Naive thymus-derived CD8-positive, alpha-beta T cell (primary cell): ENCODE measurements around the gene CLN3. TPM values are rescaled to one million over a fixed set of nuclear protein-coding genes. Genes with fewer than 3 reads are reported as not detected.
"Not testable (repeated sequence)": the region's sequence is repeated elsewhere in the genome, so short reads cannot be mapped to it uniquely, and the experiment has no call there.

Experiments used
- ATAC-seq, 2 donors: fragments of 150-1000 bp; cut with Tn5 transposase in 1 of 2; sonication (Bioruptor Pico), chemical (Tn5 transposase) in 1 of 2; 1 replicate in 1 of 2; 2 replicates in 1 of 2; pipeline ENCODE4 v1.10.0; 2021; ENCODE audit warnings: mild to moderate bottlenecking in 2 of 2, moderate library complexity in 2 of 2
- POLR2A ChIA-PET: fragments of 350-600 bp; sonication (Branson Sonifier 250); formaldehyde crosslinking; loops from one replicate; lab custom pipeline; 2021; ENCODE audit warnings: antibody characterized with exemption; lab: Charles Lee
- DNase-seq, 10 donors: peaks; one replicate each; pipeline versions ENCODE4 v3.0.0 to v3.0.0-alpha.2; 2020 to 2022
- H3K27ac Mint-ChIP-seq, 10 donors: one replicate each; pipeline ENCODE4 v1.8.0; 2020 to 2022; ENCODE audit warnings: mild to moderate bottlenecking in 10 of 10, mixed read lengths in 10 of 10, moderate library complexity in 4 of 10, inconsistent platforms in 1 of 10
- H3K27me3 Mint-ChIP-seq, 5 donors: one replicate each; pipeline ENCODE4 v1.8.0; 2021 to 2022; ENCODE audit warnings: mixed read lengths in 5 of 5
- H3K36me3 Mint-ChIP-seq, 3 donors: one replicate each; pipeline ENCODE4 v1.8.0; 2020 to 2022; ENCODE audit warnings: mixed read lengths in 3 of 3, mild to moderate bottlenecking in 2 of 3, inconsistent platforms in 1 of 3
- H3K4me1 Mint-ChIP-seq, 4 donors: one replicate each; pipeline ENCODE4 v1.8.0; 2021 to 2022; ENCODE audit warnings: mixed read lengths in 4 of 4
- H3K4me3 Mint-ChIP-seq, 10 donors: one replicate each; pipeline ENCODE4 v1.8.0; 2020 to 2022; ENCODE audit warnings: mild to moderate bottlenecking in 10 of 10, mixed read lengths in 10 of 10, moderate library complexity in 6 of 10, inconsistent platforms in 1 of 10
- H3K9me3 Mint-ChIP-seq, 9 donors: one replicate each; pipeline ENCODE4 v1.8.0; 2020 to 2022; ENCODE audit warnings: mixed read lengths in 9 of 9, mild to moderate bottlenecking in 3 of 9, inconsistent platforms in 1 of 9, moderate library complexity in 1 of 9
- polyA plus RNA-seq, 3 donors: library from polyadenylated mRNA; unstranded; fragments of 300-500 nt; fragmentation: Illumina TruSeq; gene quantifications; one replicate each; pipeline ENCODE4 v1.2.3, GENCODE V29; 2021
- total RNA-seq, 8 experiments: library from RNA in 2 of 8; stranded (reverse) in 2 of 8; gene quantifications; one replicate each; pipeline ENCODE4 v1.2.3 and lab custom pipeline; 2021 to 2026

CLN3 gene
- total and polyA plus RNA-seq, 5 experiments from 2014 or later, result 16.2 to 79.6 (median 27.2) TPM

- Mint-ChIP-seq H3K4me3 (no peak overlapping the region), H3K9me3 (no peaks in the 10 kb centered on the region), H3K4me1 (peaks cover 0 to 4% (median 3%) of the 10 kb centered on the region in 4 donors), H3K27me3 (no peaks in the 10 kb centered on the region), H3K36me3 (peaks cover 0 to 87% (median 5%) of the 10 kb centered on the region in 3 donors), H3K27ac (peak overlapping the region in 2 of 10 donors; percentile 24 to 68)
- peak in 1 of 10 donors; percentile 44 for DNase-seq
- POLR2A ChIA-PET, result interaction anchor here (0.7 kb wide), 1 partner anchor 15 kb away, joined by 5 read pairs; no protein-coding TSS in a partner anchor
- ATAC-seq, result no peak
Observed at GRCh38 chr16:28478506-28479180, 13.2 kb downstream of the CLN3 start.

DNA sequence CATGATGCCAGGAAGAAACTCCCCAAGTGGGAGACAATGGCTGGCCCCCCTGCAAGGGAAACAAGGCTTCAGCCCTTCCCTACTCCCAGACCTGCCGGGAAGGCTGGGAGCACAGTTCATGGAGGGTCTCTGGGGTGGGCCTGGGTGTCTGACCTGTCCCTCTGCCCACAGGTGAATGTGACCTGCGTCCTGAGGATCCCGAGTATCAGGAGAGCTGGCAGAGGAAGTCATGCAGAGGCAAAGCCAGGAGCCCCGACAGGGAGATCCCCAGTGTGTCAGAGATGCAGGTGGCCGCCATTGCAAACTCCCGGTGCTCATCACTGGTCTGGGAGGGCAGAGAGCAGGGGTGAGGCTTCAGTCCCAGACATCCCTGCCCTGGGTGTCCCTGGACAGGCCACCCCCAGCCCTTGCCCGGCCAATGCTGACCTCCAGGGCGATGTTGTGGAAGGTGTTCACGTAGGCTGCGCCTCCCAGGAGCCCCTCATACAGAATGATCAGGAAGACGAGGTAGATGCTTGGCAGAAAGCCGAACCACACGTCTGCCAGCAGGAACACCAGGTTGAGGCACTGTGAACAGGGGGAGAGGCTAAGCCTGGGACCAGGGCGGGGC, 14.5 kb downstream of the CLN3 start:
- Mint-ChIP-seq H3K4me1 (peaks cover 0 to 8% (median 4%) of the 10 kb centered on the region in 4 donors), H3K36me3 (peaks cover 0 to 82% (median 7%) of the 10 kb centered on the region in 3 donors), H3K27me3 (no peaks in the 10 kb centered on the region), H3K27ac (peak overlapping the region in 5 of 10 donors; percentile 40 to 93 (median 58)), H3K9me3 (no peaks in the 10 kb centered on the region), H3K4me3 (no peak overlapping the region)
- DNase-seq (peak in 1 of 10 donors; percentile 57), ATAC-seq (no peak)
- POLR2A ChIA-PET, result no interaction called here

GRCh38 chr16:28475221-28475620, 16.7 kb downstream of the CLN3 start:
- no peaks in the 10 kb centered on the region for H3K9me3 Mint-ChIP-seq
- POLR2A ChIA-PET, result interaction anchor here (0.6 to 1.3 kb wide), 2 partner anchors 13 to 335 kb away, joined by 3 read pairs; no protein-coding TSS in a partner anchor
- H3K4me1 Mint-ChIP-seq, result peaks cover 0 to 8% (median 4%) of the 10 kb centered on the region in 4 donors
- no peaks in the 10 kb centered on the region for H3K27me3 Mint-ChIP-seq
- no peak overlapping the region for H3K4me3 Mint-ChIP-seq
- ATAC-seq (no peak), DNase-seq (no peak)
- H3K27ac Mint-ChIP-seq, result peak overlapping the region in 9 of 10 donors; percentile 20 to 76 (median 58)
- H3K36me3 Mint-ChIP-seq, result peaks cover 0 to 67% (median 7%) of the 10 kb centered on the region in 3 donors

- Mint-ChIP-seq H3K36me3 (peaks cover 0 to 53% (median 3%) of the 10 kb centered on the region in 3 donors), H3K9me3 (no peaks in the 10 kb centered on the region), H3K4me1 (peaks cover 0 to 8% (median 4%) of the 10 kb centered on the region in 4 donors), H3K27me3 (no peaks in the 10 kb centered on the region), H3K27ac (peak overlapping the region in 9 of 10 donors; percentile 9 to 88 (median 71)), H3K4me3 (no peak overlapping the region)
- POLR2A ChIA-PET, result interaction anchor here (1.3 kb wide), 1 partner anchor 15 kb away, joined by 3 read pairs; no protein-coding TSS in a partner anchor
- no peak for ATAC-seq
- peak in 1 of 10 donors; percentile 21 for DNase-seq
Observed at GRCh38 chr16:28473714-28474265, 18.1 kb downstream of the CLN3 start.

DNA sequence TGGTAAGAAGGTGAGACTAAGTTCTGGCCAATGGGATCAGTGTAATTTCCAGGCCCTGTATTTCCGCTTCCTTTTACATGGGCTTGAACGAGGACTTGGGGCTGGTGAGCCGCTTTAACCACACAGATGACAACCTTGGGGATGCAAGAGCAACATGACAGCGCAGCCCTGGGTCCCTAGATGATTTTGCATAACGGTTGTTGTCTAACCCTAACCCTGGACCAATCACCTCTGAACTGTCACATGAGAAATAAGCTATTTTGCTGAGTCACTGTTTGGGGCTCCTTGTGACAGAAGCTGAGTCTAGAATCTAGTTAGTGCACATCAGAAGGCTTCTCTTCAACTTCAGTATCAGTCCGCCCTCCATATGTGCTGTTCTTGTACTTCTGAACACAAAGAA, 44.8 kb downstream of the CLN3 start:
- POLR2A ChIA-PET, H3K27ac Mint-ChIP-seq, H3K36me3 Mint-ChIP-seq, DNase-seq, H3K4me1 Mint-ChIP-seq, H3K9me3 Mint-ChIP-seq, H3K27me3 Mint-ChIP-seq, ATAC-seq, H3K4me3 Mint-ChIP-seq: not testable (repeated sequence)

DNA sequence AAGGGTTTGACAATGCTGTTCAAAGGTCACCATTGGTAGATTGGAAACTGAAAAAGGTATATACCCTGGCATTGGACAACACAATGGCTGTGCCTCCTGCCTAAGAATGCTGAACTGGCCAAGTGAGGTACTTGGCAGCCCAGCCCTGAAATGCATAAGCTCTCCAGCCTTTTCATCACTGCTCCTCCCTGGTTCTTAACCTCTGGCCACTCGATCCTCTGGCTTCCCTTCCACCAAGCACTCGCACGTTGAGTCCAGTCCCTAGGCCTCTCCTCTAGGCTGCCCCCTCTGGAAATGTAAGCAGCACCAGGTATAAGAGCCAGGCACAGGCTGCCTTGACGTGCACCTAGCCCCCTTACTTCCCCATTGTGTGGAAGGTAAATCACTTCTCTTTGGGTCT, 45.5 kb downstream of the CLN3 start:
- H3K4me1 Mint-ChIP-seq, H3K9me3 Mint-ChIP-seq, H3K27me3 Mint-ChIP-seq, DNase-seq, ATAC-seq, H3K27ac Mint-ChIP-seq, H3K4me3 Mint-ChIP-seq, H3K36me3 Mint-ChIP-seq, POLR2A ChIA-PET: not testable (repeated sequence)

GRCh38 chr16:28443943-28444342, 47.9 kb downstream of the CLN3 start:
- POLR2A ChIA-PET, ATAC-seq, H3K4me1 Mint-ChIP-seq, H3K4me3 Mint-ChIP-seq, H3K27me3 Mint-ChIP-seq, H3K36me3 Mint-ChIP-seq, H3K27ac Mint-ChIP-seq, H3K9me3 Mint-ChIP-seq, DNase-seq: not testable (repeated sequence)

DNA sequence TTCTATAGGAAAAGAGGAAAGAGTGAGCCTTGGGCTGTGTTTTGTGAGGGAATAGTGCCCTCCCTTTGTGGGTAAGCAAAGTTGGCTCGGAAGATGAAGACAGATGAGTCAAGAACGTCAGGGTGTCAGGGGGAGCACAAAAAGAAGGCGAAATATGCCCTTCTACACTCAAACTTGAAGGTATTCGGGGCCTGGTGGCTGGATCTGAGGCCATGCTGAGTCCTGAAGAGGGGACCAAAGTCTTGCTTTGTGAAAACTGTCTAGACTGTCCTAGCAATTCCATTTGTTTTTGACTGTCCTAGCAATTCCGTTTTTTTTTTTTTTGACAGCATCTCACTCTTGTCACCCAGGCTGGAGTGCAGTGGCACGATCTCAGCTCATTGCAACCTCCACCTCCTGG, 53.0 kb downstream of the CLN3 start:
- H3K4me3 Mint-ChIP-seq, H3K9me3 Mint-ChIP-seq, ATAC-seq, H3K27me3 Mint-ChIP-seq, H3K36me3 Mint-ChIP-seq, H3K27ac Mint-ChIP-seq, DNase-seq, POLR2A ChIA-PET, H3K4me1 Mint-ChIP-seq: not testable (repeated sequence)

- H3K27me3 Mint-ChIP-seq, H3K4me3 Mint-ChIP-seq, POLR2A ChIA-PET, ATAC-seq, H3K4me1 Mint-ChIP-seq, H3K9me3 Mint-ChIP-seq, H3K36me3 Mint-ChIP-seq, H3K27ac Mint-ChIP-seq: not testable (repeated sequence)
- peak in 1 of 10 donors; percentile 16 for DNase-seq
Observed at GRCh38 chr16:28435340-28435739, 56.5 kb downstream of the CLN3 start.

Other genes starting within 250 kb of the CLN3 start
- 10 to 100 TPM; 20.6 to 21.3 TPM for gene SBK1, start 199.5 kb downstream of the CLN3 start, total RNA-seq
- gene SBK1, start 199.5 kb downstream of the CLN3 start, polyA plus RNA-seq, result 10 to 100 TPM in 1 of 3 donors, 1 to 10 TPM in 2; 5.7 to 19.9 (median 7.4) TPM
- 1 to 10 TPM; 6.1 to 6.9 TPM for gene NPIPB6, start 128.6 kb downstream of the CLN3 start, total RNA-seq
- gene NPIPB6, start 128.6 kb downstream of the CLN3 start, polyA plus RNA-seq, result under 1 TPM in 1 of 3 donors, not detected in 2; 0.35 TPM
- gene EIF3CL, start 88.2 kb downstream of the CLN3 start, total RNA-seq, result 10 to 100 TPM; 17.5 to 19.0 TPM
- 10 to 100 TPM; 24.1 to 46.0 (median 29.7) TPM for gene EIF3CL, start 88.2 kb downstream of the CLN3 start, polyA plus RNA-seq
- gene NPIPB7, start 19.7 kb downstream of the CLN3 start, total RNA-seq, result under 1 TPM; 0.68 to 0.69 TPM
- under 1 TPM in 1 of 3 donors, not detected in 2; 0.27 TPM for gene NPIPB7, start 19.7 kb downstream of the CLN3 start, polyA plus RNA-seq
- 1 to 10 TPM; 7.6 to 9.0 TPM for gene APOBR, start 2.6 kb upstream of the CLN3 start, total RNA-seq
- 1 to 10 TPM in 1 of 3 donors, under 1 TPM in 2; 0.38 to 1.1 (median 0.76) TPM for gene APOBR, start 2.6 kb upstream of the CLN3 start, polyA plus RNA-seq
- gene IL27, start 14.8 kb upstream of the CLN3 start, total RNA-seq, result not detected
- gene IL27, start 14.8 kb upstream of the CLN3 start, polyA plus RNA-seq, result not detected
- gene NUPR1, start 46.9 kb upstream of the CLN3 start, total RNA-seq, result under 1 TPM in 1 of 2 experiments, not detected in 1; 0.05 TPM
- not detected for gene NUPR1, start 46.9 kb upstream of the CLN3 start, polyA plus RNA-seq
- 10 to 100 TPM; 68.3 to 73.0 TPM for gene SGF29, start 61.8 kb upstream of the CLN3 start, total RNA-seq
- 10 to 100 TPM; 48.3 to 71.7 (median 50.4) TPM for gene SGF29, start 61.8 kb upstream of the CLN3 start, polyA plus RNA-seq
- 1 to 10 TPM in 1 of 2 experiments, under 1 TPM in 1; 0.66 to 2.1 TPM for gene SULT1A2, start 105.0 kb upstream of the CLN3 start, total RNA-seq
- gene SULT1A2, start 105.0 kb upstream of the CLN3 start, polyA plus RNA-seq, result not detected
- 10 to 100 TPM; 20.5 to 20.9 TPM for gene SULT1A1, start 118.0 kb upstream of the CLN3 start, total RNA-seq
- 10 to 100 TPM in 1 of 3 donors, 1 to 10 TPM in 2; 3.3 to 12.6 (median 9.7) TPM for gene SULT1A1, start 118.0 kb upstream of the CLN3 start, polyA plus RNA-seq
- gene NPIPB8, start 146.0 kb upstream of the CLN3 start, total RNA-seq, result 1 to 10 TPM; 4.5 to 5.4 TPM
- under 1 TPM in 1 of 3 donors, not detected in 2; 0.53 TPM for gene NPIPB8, start 146.0 kb upstream of the CLN3 start, polyA plus RNA-seq
- gene EIF3C, start 219.4 kb upstream of the CLN3 start, total RNA-seq, result 100 to 1,000 TPM; 271 to 279 TPM
- gene EIF3C, start 219.4 kb upstream of the CLN3 start, polyA plus RNA-seq, result 100 to 1,000 TPM; 208 to 320 (median 221) TPM